T-helper 2 cell treated with Interferon-gamma antibody and Interleukin-4, amounts not matched to agents 100 ng/mL and 5 ng/mL, for 36 hours (primary cell): ENCODE data around the gene BRF1. TPM values are rescaled to one million over a fixed set of nuclear protein-coding genes. Genes with fewer than 3 reads are reported as not detected.
"Not testable (repeated sequence)": the region's sequence is repeated elsewhere in the genome, so short reads cannot be mapped to it uniquely, and the experiment has no call there.

Source experiments
- intact Hi-C: fragments of 100-400 bp; cut with micrococcal nuclease; formaldehyde crosslinking; loops from one replicate; pipeline ENCODE4 v1.15.1; 2023
- total RNA-seq: library from RNA; stranded (reverse); gene quantifications from 2 replicates; pipeline ENCODE4 v1.2.3, GENCODE V29; 2022

The BRF1 gene
- total RNA-seq, 1 donor from 2014 or later: 40.6 TPM

GRCh38 chr14:105333613-105334364 is 33.0 kb upstream of the BRF1 start:
- intact Hi-C loops: no loop called here

- intact Hi-C loops: no loop called here
Observed at GRCh38 chr14:105333020-105333490, 32.3 kb upstream of the BRF1 start.

- intact Hi-C loops: no loop called here
Observed at GRCh38 chr14:105332350-105332874, 31.6 kb upstream of the BRF1 start.

GRCh38 chr14:105331575-105332349 is 31.0 kb upstream of the BRF1 start:
- intact Hi-C loops: no loop called here

GRCh38 chr14:105330491-105330895 is 29.7 kb upstream of the BRF1 start:
- intact Hi-C loops: no loop called here

- intact Hi-C loops: no loop called here
Observed at GRCh38 chr14:105329411-105330150, 28.8 kb upstream of the BRF1 start.

- intact Hi-C loops: no loop called here
Observed at GRCh38 chr14:105328678-105329390, 28.0 kb upstream of the BRF1 start.

- intact Hi-C loops: no loop called here
Observed at GRCh38 chr14:105328070-105328677, 27.4 kb upstream of the BRF1 start.

- intact Hi-C loops: not testable (repeated sequence)
Observed at GRCh38 chr14:105327695-105328045, 26.9 kb upstream of the BRF1 start.

- intact Hi-C loops: no loop called here
Observed at GRCh38 chr14:105326891-105327694, 26.3 kb upstream of the BRF1 start.

GRCh38 chr14:105326568-105326867 is 25.7 kb upstream of the BRF1 start:
- intact Hi-C loops: no loop called here

GRCh38 chr14:105325716-105326567 is 25.1 kb upstream of the BRF1 start:
- intact Hi-C loops: no loop called here

GRCh38 chr14:105325303-105325702 is 24.5 kb upstream of the BRF1 start:
- intact Hi-C loops: no loop called here

- intact Hi-C loops: no loop called here
Observed at GRCh38 chr14:105324871-105325270, 24.1 kb upstream of the BRF1 start.

GRCh38 chr14:105324080-105324778 is 23.4 kb upstream of the BRF1 start:
- intact Hi-C loops: no loop called here

- intact Hi-C loops: no loop called here
Observed at GRCh38 chr14:105323663-105324062, 22.9 kb upstream of the BRF1 start.

GRCh38 chr14:105322791-105323556 is 22.2 kb upstream of the BRF1 start:
- intact Hi-C loops: no loop called here

GRCh38 chr14:105317546-105317945 is 16.7 kb upstream of the BRF1 start:
- intact Hi-C loops: no loop called here
